GM21528 (cell line): Measurements from ENCODE around the gene FXYD6.
"Not testable (repeated sequence)": the region's sequence is repeated elsewhere in the genome, so short reads cannot be mapped to it uniquely, and the experiment has no call there.

Source experiments
- ATAC-seq: cut with Tn5 transposase; IDR thresholded peaks from one replicate; pipeline ENCODE4 v1.9.1; 2021; ENCODE audit warnings: mild to moderate bottlenecking, moderate library complexity; ENCODE audit not compliant: unreplicated experiment, low FRiP score

Gene FXYD6

GRCh38 chr11:117820071-117820470 is 56.4 kb downstream of the FXYD6 start:
- ATAC-seq: no peak

DNA sequence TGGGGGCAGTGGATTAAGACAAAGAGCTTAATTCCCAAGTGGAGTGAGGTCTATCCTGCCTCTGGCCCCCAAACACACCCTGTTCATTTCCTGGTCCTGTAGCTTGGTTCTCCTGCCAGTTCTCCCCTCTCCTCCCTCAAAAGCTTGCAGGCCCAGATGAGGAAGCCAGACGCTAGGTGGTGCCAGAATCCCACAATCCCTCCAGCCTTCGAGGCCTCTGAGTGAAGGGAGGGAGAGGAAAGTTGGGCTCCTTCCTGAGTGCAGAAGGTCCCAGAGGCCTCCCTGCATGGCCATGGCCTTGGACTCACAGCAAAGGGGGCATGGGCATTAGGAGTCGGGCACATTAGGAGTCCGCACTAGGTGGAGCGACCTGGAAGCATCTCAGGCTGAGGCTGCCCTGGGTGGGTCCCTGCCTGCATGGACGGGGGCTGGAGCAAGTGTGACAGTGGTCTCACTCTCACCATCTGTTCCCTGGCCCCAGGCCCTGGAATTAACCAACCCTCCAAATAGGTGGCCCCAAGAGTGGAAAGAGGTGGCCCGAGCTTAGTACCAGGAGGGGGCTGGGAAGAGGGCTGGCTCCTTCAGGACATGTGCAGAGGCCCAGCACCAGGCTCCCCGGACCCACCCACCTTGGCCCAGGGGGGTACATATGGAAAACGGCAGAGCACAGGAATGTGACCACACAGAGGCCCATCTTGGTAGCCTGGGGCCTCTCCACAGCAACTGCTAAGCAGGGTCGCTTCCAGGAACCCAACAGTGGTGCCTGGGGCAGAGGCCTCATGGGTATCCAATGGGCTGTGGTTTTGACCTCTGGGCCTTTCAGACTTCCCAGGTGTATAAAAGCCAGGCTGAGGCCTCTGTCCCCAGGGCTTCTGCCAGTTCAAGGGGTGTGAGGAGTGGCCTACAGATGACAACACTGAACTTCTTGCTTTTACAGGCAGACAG is 57.1 kb downstream of the FXYD6 start:
- no peak for ATAC-seq

DNA sequence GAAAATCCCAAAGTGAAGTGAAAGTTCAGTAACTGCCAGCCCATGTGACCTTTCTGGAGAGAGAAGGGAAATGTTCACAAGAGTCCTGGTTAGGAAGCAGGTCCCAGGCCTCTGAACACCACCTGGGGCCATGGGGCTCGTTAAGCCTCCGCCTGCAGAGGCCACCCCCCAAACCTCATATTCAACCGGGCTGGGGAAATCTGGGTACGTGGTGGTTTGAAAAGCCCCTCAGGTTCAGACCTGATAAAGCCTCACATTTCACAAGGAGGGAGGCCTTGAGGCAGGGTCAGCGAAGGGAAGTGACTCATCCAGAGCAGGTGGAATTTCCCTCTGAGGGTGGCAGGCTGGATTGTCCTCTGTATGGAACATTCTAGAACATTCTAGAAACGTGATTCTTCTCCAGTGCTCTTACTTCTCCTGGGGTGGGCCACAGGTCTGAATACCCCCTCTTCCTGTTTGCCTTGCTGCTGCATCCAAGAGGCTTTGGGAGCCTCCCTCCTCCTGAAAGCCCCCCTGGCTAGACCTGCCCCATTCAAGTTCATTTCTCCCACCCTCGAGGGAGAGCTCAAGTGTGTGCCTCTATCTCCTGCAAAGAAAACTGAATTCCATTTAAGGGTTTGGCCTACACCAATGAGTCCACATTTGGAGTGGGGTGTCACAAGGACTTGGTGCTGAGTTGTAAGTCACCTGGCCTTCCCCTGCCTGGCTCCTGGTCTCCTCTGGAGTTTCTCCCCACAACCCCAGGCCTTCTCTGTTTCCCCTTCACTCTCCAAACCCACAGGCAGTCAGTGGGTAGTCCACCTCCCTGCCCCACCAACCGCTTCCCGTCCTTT is 58.2 kb downstream of the FXYD6 start:
- no peak for ATAC-seq

- ATAC-seq: no peak
Measured at GRCh38 chr11:117817368-117818040, 59.0 kb downstream of the FXYD6 start.

DNA sequence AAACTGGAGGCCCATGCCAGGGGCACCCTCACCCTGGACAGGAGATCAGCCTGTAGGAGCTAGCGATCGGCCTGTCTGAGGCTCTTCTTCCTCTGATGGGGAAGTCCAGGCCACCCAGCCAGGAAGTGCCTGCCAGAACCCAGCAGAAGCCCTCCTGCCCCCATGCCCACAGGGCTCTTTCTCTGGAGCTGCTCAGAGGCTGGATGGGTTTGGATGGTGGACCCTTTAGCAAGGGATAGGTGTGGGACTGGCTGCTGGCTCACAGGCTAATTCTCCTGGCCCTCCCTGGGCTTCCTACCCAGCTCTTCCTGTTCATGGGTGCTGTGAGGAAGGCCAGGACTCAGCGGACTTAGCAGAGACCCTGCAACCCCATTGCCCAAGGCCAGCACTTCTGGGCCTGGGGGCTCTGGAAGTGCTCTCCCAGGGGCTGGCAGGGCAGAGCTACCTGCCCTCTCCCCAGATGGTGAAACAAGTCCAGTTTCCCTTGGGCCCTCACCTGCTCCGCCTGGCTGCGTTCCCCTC is 59.6 kb downstream of the FXYD6 start:
- ATAC-seq: no peak

DNA sequence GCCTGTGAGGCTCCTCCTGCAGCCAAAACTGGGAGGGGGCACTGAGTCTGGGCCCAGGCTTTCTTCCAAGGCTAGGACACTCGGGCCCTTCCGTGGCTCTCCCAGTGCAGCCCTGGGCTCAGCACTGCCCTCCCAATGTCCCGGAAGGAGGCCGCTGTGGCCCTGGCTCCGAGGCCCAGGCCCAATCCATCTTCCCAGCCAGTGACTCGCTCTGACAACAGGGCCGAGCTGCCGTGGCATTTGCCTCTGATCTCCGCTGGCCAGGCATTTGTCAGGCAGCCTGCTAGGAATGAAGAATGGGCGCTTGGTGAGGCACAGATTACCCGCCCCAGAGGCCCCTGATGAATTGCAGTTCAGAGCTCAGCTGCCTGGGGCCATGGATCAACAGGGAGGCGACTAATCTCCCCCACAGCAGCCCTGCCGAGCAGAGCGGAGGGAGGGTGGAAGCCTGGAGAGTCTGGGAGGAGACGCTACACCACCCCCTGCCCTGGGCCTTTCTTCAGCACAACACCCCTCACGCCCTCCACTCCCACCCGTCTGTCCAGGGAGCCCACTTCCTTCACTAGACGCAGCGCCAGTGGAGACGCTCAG is 60.2 kb downstream of the FXYD6 start:
- no peak for ATAC-seq

- ATAC-seq: peak; percentile 47
Measured at GRCh38 chr11:117815262-117815803, 61.1 kb downstream of the FXYD6 start.

DNA sequence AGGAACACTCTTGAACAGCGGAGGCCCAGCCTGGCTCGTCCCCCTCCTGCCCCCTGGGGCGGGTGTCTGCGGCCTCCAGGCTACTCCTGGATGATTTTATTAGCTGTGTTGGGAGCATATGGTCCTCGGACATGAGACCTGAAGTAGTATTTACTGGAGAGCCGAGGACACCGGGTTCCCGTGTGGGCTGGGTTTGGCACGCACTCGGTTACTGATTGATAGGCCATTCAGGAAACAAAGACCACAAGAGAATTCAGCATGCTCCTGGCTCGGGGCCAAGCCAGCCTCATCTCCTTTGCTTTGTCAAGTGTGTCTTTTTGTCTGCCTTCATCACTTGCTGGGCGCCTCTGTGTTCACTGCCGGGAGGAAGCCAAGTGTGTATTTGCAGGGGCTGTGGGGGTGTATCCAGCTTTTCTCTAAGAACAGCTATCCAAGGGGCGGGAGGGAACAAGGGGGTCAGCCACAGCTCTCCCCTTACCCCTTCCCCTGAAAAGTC is 61.6 kb downstream of the FXYD6 start:
- ATAC-seq: peak; percentile 41

DNA sequence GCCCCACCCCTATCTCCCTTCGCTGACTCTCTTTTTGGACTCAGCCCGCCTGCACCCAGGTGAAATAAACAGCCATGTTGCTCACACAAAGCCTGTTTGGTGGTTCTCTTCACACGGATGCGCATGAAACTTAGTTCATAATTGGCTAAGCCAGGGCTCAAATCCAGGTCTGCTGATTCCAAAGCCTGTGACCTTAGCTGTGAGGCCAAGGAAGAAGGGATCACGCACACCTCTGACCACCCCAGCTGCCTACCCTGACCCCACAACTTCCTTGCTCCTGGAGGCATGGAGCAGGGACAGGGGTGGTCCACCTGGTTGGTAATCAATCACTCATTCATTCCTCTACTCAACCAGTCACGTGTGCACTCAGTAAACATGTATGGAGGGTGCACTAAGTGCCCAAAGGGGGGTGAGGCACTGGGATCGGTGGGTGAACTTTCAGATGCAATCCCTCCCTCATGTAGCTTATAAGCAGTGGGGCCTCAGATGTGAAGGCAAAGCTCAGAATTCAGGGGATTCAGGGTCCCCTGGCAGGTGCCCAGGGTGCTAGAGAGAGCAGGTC is 62.2 kb downstream of the FXYD6 start:
- ATAC-seq: no peak

GRCh38 chr11:117810056-117810451 is 66.4 kb downstream of the FXYD6 start:
- not testable (repeated sequence) for ATAC-seq

DNA sequence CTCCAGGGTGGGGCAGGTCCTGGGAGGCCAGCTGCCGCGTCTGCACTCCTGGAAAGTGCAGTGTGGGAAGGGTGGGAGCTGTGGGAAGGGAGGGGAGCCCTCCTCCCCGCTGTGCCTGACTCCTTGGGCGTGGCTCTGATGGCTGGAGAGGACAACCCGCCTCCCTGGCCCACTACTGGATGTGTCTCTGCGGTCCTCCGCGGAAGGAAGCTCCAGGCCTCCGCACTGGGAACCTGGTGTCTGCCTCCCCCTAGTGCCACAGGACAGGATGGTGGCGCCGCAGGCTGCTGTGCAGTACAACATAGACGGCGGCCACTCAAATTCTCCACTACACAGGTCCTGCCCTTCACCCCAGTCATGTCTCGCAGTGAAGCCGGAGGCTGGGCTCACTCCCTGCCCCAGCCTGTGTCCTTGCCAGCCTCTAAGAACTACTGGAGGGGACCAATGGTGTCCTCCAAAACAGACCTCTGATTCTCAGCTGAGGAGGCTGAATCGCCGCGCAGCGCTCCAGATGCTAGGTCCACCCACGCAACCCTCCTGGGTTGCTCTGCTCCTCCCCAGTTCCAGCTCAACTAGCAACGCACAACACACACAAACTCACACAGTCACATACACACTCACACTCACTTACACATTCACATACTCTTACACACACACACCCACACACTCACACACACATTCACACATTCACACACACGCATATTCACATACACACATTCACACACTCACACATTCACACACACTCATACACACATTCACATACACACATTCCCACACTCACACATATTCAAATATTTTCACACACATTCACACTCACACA is 67.0 kb downstream of the FXYD6 start:
- no peak for ATAC-seq

DNA sequence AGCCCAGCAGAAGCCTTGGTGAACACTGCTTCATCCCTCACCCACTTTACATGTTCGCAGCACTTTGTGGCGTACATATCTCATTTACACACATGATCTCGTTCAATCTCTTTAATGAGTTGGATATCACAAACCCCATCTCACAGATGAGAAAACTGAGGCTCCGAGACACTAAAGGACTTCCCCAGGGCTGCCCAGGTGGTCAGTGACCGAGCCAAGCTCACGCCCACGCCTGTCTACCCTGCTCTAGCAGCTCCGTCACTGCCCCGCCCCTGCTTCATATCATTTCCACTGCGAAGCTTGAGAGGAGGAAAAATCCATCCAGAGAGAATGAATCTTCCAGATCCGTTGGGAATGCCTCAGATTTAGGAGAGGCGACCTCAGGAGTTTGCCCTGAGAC is 67.7 kb downstream of the FXYD6 start:
- ATAC-seq: no peak

DNA sequence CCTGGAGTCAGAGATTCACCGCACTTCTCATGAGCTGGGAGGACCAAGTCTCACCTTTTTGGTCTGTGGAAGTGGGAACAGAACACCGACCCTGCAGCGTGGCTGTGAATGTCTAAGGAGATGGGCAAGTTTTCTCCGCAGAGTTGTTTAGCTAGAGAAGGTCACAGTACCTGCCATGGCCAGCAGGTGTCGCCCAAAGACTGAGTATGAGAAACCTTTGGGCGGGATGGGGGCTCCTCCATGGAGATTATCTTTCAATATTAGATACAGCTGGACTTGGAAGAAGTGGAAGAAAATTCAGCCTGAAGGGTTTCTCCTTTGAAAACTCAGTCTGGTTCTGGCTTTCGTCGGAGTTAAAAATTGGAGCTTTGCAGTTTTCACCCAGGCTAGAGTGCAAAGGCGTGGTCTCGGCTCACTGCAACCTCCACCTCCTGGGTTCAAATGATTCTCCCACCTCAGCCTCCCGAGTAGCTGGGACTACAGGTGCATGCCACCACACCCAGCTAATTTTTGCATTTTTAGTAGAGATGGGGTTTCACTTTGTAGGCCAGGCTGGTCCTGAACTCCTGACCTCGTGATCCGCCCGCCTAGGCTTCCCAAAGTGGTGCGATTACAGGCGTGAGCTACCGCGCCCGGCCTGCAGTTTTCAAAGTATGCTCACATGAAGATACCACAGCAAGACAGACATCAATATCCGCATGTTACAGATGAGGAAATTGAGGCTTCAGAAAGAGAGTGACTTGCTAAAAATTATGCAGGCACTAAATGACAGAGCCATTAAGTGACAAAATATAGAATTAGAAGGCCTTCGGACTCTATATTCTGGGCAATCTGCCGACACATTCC is 68.8 kb downstream of the FXYD6 start:
- ATAC-seq: peak; percentile 50

- no peak for ATAC-seq
Measured at GRCh38 chr11:117806846-117807245, 69.6 kb downstream of the FXYD6 start.

- ATAC-seq: no peak
Measured at GRCh38 chr11:117805045-117805444, 71.4 kb downstream of the FXYD6 start.

- ATAC-seq: no peak
Measured at GRCh38 chr11:117803896-117804295, 72.6 kb downstream of the FXYD6 start.

DNA sequence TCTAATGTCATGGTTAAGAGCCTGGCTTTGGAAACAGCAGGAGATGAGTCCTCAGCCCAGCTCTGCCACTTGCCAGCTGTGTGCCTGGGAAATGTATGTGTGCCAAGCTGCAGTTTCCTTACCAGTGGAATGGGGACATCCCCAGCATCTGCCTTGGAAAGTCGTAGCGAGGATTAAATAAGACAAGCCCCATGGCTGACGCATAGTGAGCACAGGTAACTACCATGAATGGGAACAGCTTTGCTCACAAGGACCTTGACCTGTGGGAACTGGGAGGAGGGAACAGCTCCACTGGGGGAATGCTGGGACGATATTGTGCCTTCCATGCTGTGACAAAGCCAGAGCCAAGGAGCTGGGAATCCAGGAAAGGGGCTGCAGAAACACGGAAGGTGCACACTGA is 76.8 kb downstream of the FXYD6 start:
- no peak for ATAC-seq
